Measurements from ENCODE around the gene AUTS2.

Gene AUTS2

GRCh38 chr7:70739646-70740210 lies 1141.5 kb downstream of the AUTS2 start:
- H3K4me3 ChIP-seq (ENCODE audit: low read length), result no peak overlapping the region
- no peak for TF ChIP-seq ZNF274 (IDR thresholded peaks at IDR 0.05; ENCODE audit: low read depth, low read length)

GRCh38 chr7:70741666-70742065 lies 1143.4 kb downstream of the AUTS2 start:
- H3K4me3 ChIP-seq (ENCODE audit: low read length), result no peak overlapping the region
- TF ChIP-seq ZNF274 (IDR thresholded peaks at IDR 0.05; ENCODE audit: low read depth, low read length), result no peak

- H3K4me3 ChIP-seq (ENCODE audit: low read length), result no peak overlapping the region
Measured at GRCh38 chr7:70743531-70744325, 1145.5 kb downstream of the AUTS2 start.

GRCh38 chr7:70744492-70744891 lies 1146.2 kb downstream of the AUTS2 start:
- no peak for TF ChIP-seq ZNF274 (IDR thresholded peaks at IDR 0.05; ENCODE audit: low read depth, low read length)
- H3K4me3 ChIP-seq (ENCODE audit: low read length), result no peak overlapping the region

More at GRCh38 chr7:70743531-70744325, 1145.5 kb downstream of the AUTS2 start:
- no peak for TF ChIP-seq ZNF274 (IDR thresholded peaks at IDR 0.05; ENCODE audit: low read depth, low read length)

GRCh38 chr7:70749831-70750230 lies 1151.6 kb downstream of the AUTS2 start:
- TF ChIP-seq ZNF274 (IDR thresholded peaks at IDR 0.05; ENCODE audit: low read depth, low read length), result no peak

GRCh38 chr7:70751895-70752294 lies 1153.6 kb downstream of the AUTS2 start:
- no peak for TF ChIP-seq ZNF274 (IDR thresholded peaks at IDR 0.05; ENCODE audit: low read depth, low read length)
- no peak overlapping the region for H3K4me3 ChIP-seq (ENCODE audit: low read length)

More at GRCh38 chr7:70749831-70750230, 1151.6 kb downstream of the AUTS2 start:
- no peak overlapping the region for H3K4me3 ChIP-seq (ENCODE audit: low read length)

GRCh38 chr7:70752794-70753241 lies 1154.5 kb downstream of the AUTS2 start:
- TF ChIP-seq ZNF274 (IDR thresholded peaks at IDR 0.05; ENCODE audit: low read depth, low read length), result no peak

GRCh38 chr7:70756789-70757188 lies 1158.5 kb downstream of the AUTS2 start:
- no peak overlapping the region for H3K4me3 ChIP-seq (ENCODE audit: low read length)
- no peak for TF ChIP-seq ZNF274 (IDR thresholded peaks at IDR 0.05; ENCODE audit: low read depth, low read length)

More at GRCh38 chr7:70752794-70753241, 1154.5 kb downstream of the AUTS2 start:
- H3K4me3 ChIP-seq (ENCODE audit: low read length), result no peak overlapping the region

GRCh38 chr7:70758646-70759045 lies 1160.4 kb downstream of the AUTS2 start:
- no peak for TF ChIP-seq ZNF274 (IDR thresholded peaks at IDR 0.05; ENCODE audit: low read depth, low read length)
- H3K4me3 ChIP-seq (ENCODE audit: low read length), result no peak overlapping the region

- no peak overlapping the region for H3K4me3 ChIP-seq (ENCODE audit: low read length)
- TF ChIP-seq ZNF274 (IDR thresholded peaks at IDR 0.05; ENCODE audit: low read depth, low read length), result no peak
Measured at GRCh38 chr7:70759674-70760073, 1161.4 kb downstream of the AUTS2 start.

GRCh38 chr7:70761711-70762328 lies 1163.5 kb downstream of the AUTS2 start:
- no peak overlapping the region for H3K4me3 ChIP-seq (ENCODE audit: low read length)
- no peak for TF ChIP-seq ZNF274 (IDR thresholded peaks at IDR 0.05; ENCODE audit: low read depth, low read length)

- TF ChIP-seq ZNF274 (IDR thresholded peaks at IDR 0.05; ENCODE audit: low read depth, low read length), result no peak
- H3K4me3 ChIP-seq (ENCODE audit: low read length), result no peak overlapping the region
Measured at GRCh38 chr7:70762696-70763095, 1164.4 kb downstream of the AUTS2 start.

- no peak for TF ChIP-seq ZNF274 (IDR thresholded peaks at IDR 0.05; ENCODE audit: low read depth, low read length)
- peak overlapping the region; percentile 11; the same call in 1 of the 2 replicates for H3K4me3 ChIP-seq (ENCODE audit: low read length)
Measured at GRCh38 chr7:70763961-70764691, 1165.9 kb downstream of the AUTS2 start.

GRCh38 chr7:70764701-70765208 lies 1166.5 kb downstream of the AUTS2 start:
- no peak overlapping the region for H3K4me3 ChIP-seq (ENCODE audit: low read length)

More at GRCh38 chr7:70764701-70765208, 1166.5 kb downstream of the AUTS2 start:
- TF ChIP-seq ZNF274 (IDR thresholded peaks at IDR 0.05; ENCODE audit: low read depth, low read length), result no peak

All from GM08714 (cell line).